Glutamatergic neuron (in vitro differentiated cells): ENCODE measurements around the gene CLDN20. TPM values are rescaled to one million over a fixed set of nuclear protein-coding genes. Genes with fewer than 3 reads are reported as not detected.

Experiments used
- DNase-seq: peaks from one replicate; pipeline ENCODE4 v3.0.0; 2022
- H3K27ac Mint-ChIP-seq: one replicate; pipeline ENCODE4 v1.8.0; 2020; ENCODE audit warnings: mild to moderate bottlenecking, mixed read lengths, inconsistent platforms; ENCODE audit not compliant: unreplicated experiment
- H3K27me3 Mint-ChIP-seq: one replicate; pipeline ENCODE4 v1.8.0; 2020; ENCODE audit warnings: mild to moderate bottlenecking, moderate library complexity, mixed read lengths, inconsistent platforms; ENCODE audit not compliant: unreplicated experiment
- H3K36me3 Mint-ChIP-seq: one replicate; pipeline ENCODE4 v1.8.0; 2020; ENCODE audit warnings: mild to moderate bottlenecking, mixed read lengths, inconsistent platforms; ENCODE audit not compliant: unreplicated experiment
- H3K4me1 Mint-ChIP-seq: one replicate; pipeline ENCODE4 v1.8.0; 2020; ENCODE audit warnings: mild to moderate bottlenecking, low read depth, mixed read lengths, inconsistent platforms; ENCODE audit not compliant: unreplicated experiment
- H3K4me3 Mint-ChIP-seq: one replicate; pipeline ENCODE4 v1.8.0; 2020; ENCODE audit warnings: mild to moderate bottlenecking, mixed read lengths, inconsistent platforms; ENCODE audit not compliant: unreplicated experiment
- H3K9me3 Mint-ChIP-seq: one replicate; pipeline ENCODE4 v1.8.0; 2020; ENCODE audit warnings: mild to moderate bottlenecking, moderate library complexity, mixed read lengths, inconsistent platforms; ENCODE audit not compliant: unreplicated experiment
- CTCF ChIP-seq: fragments of 200-600 bp; sonication (generic); IDR thresholded peaks from one replicate; pipeline ENCODE4 v1.5.0; 2021; ENCODE audit not compliant: partially characterized antibody, unreplicated experiment
- total RNA-seq: library from RNA; stranded (reverse); fragmentation: NEBNext Ultra II Directional; extraction: Animal tissue kit (Norgen Biotek cat#: 25700); gene quantifications from one replicate; pipeline ENCODE4 v1.2.1, GENCODE V29; 2021; ENCODE audit not compliant: unreplicated experiment

Gene CLDN20
- total RNA-seq, 1 donor from 2014 or later: not detected

- H3K27ac Mint-ChIP-seq: no peak overlapping the region
- H3K4me1 Mint-ChIP-seq: peaks cover 30% of the 10 kb centered on the region
- H3K27me3 Mint-ChIP-seq: peaks cover 1% of the 10 kb centered on the region
- peaks cover under 1% of the 10 kb centered on the region for H3K9me3 Mint-ChIP-seq
- H3K4me3 Mint-ChIP-seq: no peak overlapping the region
- no peak for DNase-seq
- TF ChIP-seq CTCF: no peak
- H3K36me3 Mint-ChIP-seq: no peaks in the 10 kb centered on the region
Measured at GRCh38 chr6:155256122-155256795, 7.6 kb upstream of the CLDN20 start.

GRCh38 chr6:155257796-155258195, 6.0 kb upstream of the CLDN20 start:
- Mint-ChIP-seq H3K4me3 (no peak overlapping the region), H3K36me3 (no peaks in the 10 kb centered on the region), H3K27ac (peak overlapping the region; percentile 36), H3K27me3 (peaks cover 1% of the 10 kb centered on the region), H3K9me3 (peaks cover 3% of the 10 kb centered on the region), H3K4me1 (peaks cover 41% of the 10 kb centered on the region)
- TF ChIP-seq CTCF: no peak
- DNase-seq: no peak

GRCh38 chr6:155259204-155259603, 4.6 kb upstream of the CLDN20 start:
- DNase-seq: no peak
- no peak overlapping the region for H3K4me3 Mint-ChIP-seq
- peaks cover 3% of the 10 kb centered on the region for H3K9me3 Mint-ChIP-seq
- H3K4me1 Mint-ChIP-seq: peaks cover 55% of the 10 kb centered on the region
- no peak for TF ChIP-seq CTCF
- peaks cover 3% of the 10 kb centered on the region for H3K27me3 Mint-ChIP-seq
- H3K27ac Mint-ChIP-seq: no peak overlapping the region
- no peaks in the 10 kb centered on the region for H3K36me3 Mint-ChIP-seq

- H3K36me3 Mint-ChIP-seq: no peaks in the 10 kb centered on the region
- DNase-seq: no peak
- H3K27ac Mint-ChIP-seq: no peak overlapping the region
- no peak for TF ChIP-seq CTCF
- peaks cover 61% of the 10 kb centered on the region for H3K4me1 Mint-ChIP-seq
- peaks cover 2% of the 10 kb centered on the region for H3K27me3 Mint-ChIP-seq
- H3K9me3 Mint-ChIP-seq: peaks cover 3% of the 10 kb centered on the region
- H3K4me3 Mint-ChIP-seq: no peak overlapping the region
Measured at GRCh38 chr6:155259897-155260296, 3.9 kb upstream of the CLDN20 start.

GRCh38 chr6:155260686-155261085, 3.1 kb upstream of the CLDN20 start:
- peak overlapping the region; percentile 14 for H3K4me3 Mint-ChIP-seq
- peaks cover 64% of the 10 kb centered on the region for H3K4me1 Mint-ChIP-seq
- H3K27ac Mint-ChIP-seq: no peak overlapping the region
- peaks cover 3% of the 10 kb centered on the region for H3K27me3 Mint-ChIP-seq
- TF ChIP-seq CTCF: no peak
- peaks cover 3% of the 10 kb centered on the region for H3K9me3 Mint-ChIP-seq
- H3K36me3 Mint-ChIP-seq: no peaks in the 10 kb centered on the region
- no peak for DNase-seq
